Muscle of leg (tissue), 11 donors: ENCODE results near the gene RPS28. TPM values are rescaled to one million over a fixed set of nuclear protein-coding genes. Genes with fewer than 3 reads are reported as not detected.
"Not testable (repeated sequence)": the region's sequence is repeated elsewhere in the genome, so short reads cannot be mapped to it uniquely, and the experiment has no call there.

Experiments
- DNase-seq: peaks from one replicate; pipeline ENCODE4 v3.0.0; 2013
- H3K27ac ChIP-seq: one replicate; pipeline ENCODE4 v1.5.1; 2013; ENCODE audit warnings: mild to moderate bottlenecking, low read length, control low read depth
- H3K27me3 ChIP-seq: one replicate; pipeline ENCODE4 v1.6.1; 2013; ENCODE audit warnings: low read length; ENCODE audit not compliant: control insufficient read depth, insufficient read depth
- H3K36me3 ChIP-seq: one replicate; pipeline ENCODE4 v1.6.1; 2013; ENCODE audit warnings: low read length; ENCODE audit not compliant: control insufficient read depth, insufficient read depth
- H3K4me1 ChIP-seq: one replicate; pipeline ENCODE4 v1.6.1; 2013; ENCODE audit warnings: low read length; ENCODE audit not compliant: control insufficient read depth, insufficient read depth
- H3K4me3 ChIP-seq: one replicate; pipeline ENCODE4 v1.5.1; 2013; ENCODE audit warnings: low read length, control low read depth
- H3K9me3 ChIP-seq: replicated peaks from 2 replicates; pipeline ENCODE4 v1.6.1; 2013; ENCODE audit warnings: low read depth, low read length; ENCODE audit not compliant: control insufficient read depth
- WGBS: methylation state at CpG from one replicate; pipeline ENCODE4 v1.1.5; 2013; ENCODE audit warnings: missing lambda C conversion rate; ENCODE audit not compliant: insufficient coverage; 5-methylcytosine and 5-hydroxymethylcytosine counted together
- polyA plus RNA-seq, 8 donors: library from polyadenylated mRNA; unstranded; fragments of 120-200 nt; gene quantifications; one replicate each; pipeline versions ENCODE4 v1.2.1 to v1.2.3, GENCODE V29; 2013; ENCODE audit warnings: inconsistent platforms in 1 of 8, low replicate concordance in 1 of 8; ENCODE audit not compliant: insufficient read length in 8 of 8, insufficient read depth in 1 of 8
- total RNA-seq: library from RNA; stranded (reverse); fragments of 120-200 nt; gene quantifications from one replicate; pipeline ENCODE4 v1.2.4, GENCODE V29; 2013

Gene RPS28
- total and polyA plus RNA-seq, 9 donors: 640 to 1,487 (median 712) TPM

DNA sequence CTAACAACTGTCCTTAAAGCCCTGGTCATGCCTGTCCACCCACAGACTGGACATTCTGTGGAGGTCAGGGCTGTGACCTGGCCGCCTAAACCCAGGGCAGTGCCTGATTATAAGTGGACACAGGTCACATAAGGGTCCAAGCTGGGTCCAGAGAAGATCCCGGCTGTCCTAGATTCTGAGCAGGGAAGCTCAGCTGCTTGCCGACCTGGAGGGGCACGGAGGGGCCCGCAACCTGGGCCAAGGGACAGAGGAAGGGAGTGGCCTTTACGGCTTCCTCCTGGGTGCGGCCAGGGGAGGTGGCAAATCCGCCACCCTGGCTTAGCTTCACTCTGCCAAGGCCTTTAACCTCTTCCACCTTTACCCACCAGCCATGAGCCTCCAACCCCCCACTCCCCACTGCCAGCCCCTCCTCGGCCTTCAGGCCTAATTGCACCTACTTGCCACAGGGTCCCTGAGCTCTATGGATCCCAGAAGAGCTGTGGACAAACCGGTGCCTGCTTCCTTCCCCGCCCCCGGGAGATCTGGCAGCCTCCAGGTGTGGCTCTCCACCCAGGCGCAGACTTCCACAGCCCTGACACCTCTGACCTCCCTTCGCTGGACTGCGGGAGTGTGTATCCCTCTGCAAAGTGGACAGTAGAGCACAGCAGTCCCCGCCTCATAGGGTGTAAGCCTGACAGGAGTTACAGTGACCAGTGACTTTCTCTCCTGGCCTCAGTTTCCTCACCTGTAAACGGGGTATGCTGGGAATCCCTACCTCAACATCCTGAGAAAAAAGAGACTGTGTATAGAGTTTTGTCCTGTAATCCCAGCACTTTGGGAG lies 14.9 kb upstream of the RPS28 start:
- Histone ChIP-seq H3K27me3 (peaks cover 3% of the 10 kb centered on the region), H3K4me1 (peaks cover 29% of the 10 kb centered on the region), H3K36me3 (peaks cover 28% of the 10 kb centered on the region), H3K4me3 (no peak overlapping the region), H3K27ac (no peak overlapping the region), H3K9me3 (no peaks in the 10 kb centered on the region)
- WGBS: 74% methylated on average over 8 of the region's 17 CpGs
- DNase-seq: no peak

GRCh38 chr19:8307400-8307964 lies 13.8 kb upstream of the RPS28 start:
- DNase-seq: no peak
- Histone ChIP-seq H3K27ac (no peak overlapping the region), H3K27me3 (peaks cover 3% of the 10 kb centered on the region), H3K9me3 (no peaks in the 10 kb centered on the region), H3K4me1 (peaks cover 38% of the 10 kb centered on the region), H3K4me3 (peak overlapping the region; percentile 51), H3K36me3 (peaks cover 34% of the 10 kb centered on the region)
- WGBS: 5% methylated on average over 17 of the region's 24 CpGs

- Histone ChIP-seq H3K4me3 (peak within 1 kb of the TSS; percentile 51), H3K36me3 (peaks cover 40% of the 10 kb centered on the region), H3K27ac (no peak within 1 kb of the TSS), H3K4me1 (peaks cover 38% of the 10 kb centered on the region), H3K27me3 (peaks cover 3% of the 10 kb centered on the region), H3K9me3 (no peaks in the 10 kb centered on the region)
- under 1% methylated on average over 52 of the region's 63 CpGs for WGBS
- DNase-seq: peak; percentile 96
These were observed 13.1 kb upstream of the RPS28 start, which contains the start of gene CD320 for GRCh38 chr19:8307965-8308866. TSS of gene CD320 (minus strand) at chr19:8308358. CDS start at chr19:8308290, 68 bp downstream.

GRCh38 chr19:8308891-8309291 lies 12.4 kb upstream of the RPS28 start:
- no peaks in the 10 kb centered on the region for H3K9me3 ChIP-seq
- no peak for DNase-seq
- H3K27me3 ChIP-seq: peaks cover 3% of the 10 kb centered on the region
- peak overlapping the region; percentile 51 for H3K4me3 ChIP-seq
- no peak overlapping the region for H3K27ac ChIP-seq
- peaks cover 47% of the 10 kb centered on the region for H3K36me3 ChIP-seq
- peaks cover 38% of the 10 kb centered on the region for H3K4me1 ChIP-seq
- 68% methylated on average over 10 of the region's 17 CpGs for WGBS

DNA sequence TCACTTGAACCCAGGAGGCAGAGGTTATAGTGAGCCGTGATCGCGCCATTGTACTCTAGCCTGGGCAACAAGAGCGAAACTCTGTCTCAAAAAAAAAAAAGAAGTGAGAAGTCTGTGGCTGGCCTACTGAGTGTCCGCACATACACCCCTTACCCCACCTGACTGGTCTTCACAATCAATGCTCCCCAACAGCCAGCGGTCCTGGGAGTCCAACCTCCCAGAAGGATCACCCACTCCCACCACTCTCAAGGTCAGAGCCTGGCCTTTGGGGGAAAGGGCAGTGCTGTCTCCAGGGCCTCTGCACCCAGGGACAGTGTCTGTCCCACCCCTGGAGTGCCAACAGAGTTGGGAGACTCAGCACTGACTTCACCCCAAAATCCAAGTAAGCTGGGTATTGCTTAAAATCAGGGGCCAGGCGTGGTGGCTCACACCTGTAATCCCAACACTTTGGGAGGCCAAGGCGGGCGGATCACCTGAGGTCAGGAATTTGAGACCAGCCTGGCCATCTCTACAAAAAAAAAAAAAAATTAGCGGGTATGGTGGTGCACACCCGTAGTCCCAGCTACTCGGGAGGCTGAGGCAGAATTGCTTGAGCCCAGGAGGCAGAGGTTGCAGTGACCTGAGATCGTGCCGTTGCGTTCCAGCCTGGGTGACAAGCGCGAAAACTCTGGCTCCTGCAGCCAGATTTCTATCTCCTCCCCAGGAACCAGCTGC lies 10.8 kb upstream of the RPS28 start:
- Histone ChIP-seq H3K9me3 (no peaks in the 10 kb centered on the region), H3K4me1 (peaks cover 38% of the 10 kb centered on the region), H3K36me3 (peaks cover 57% of the 10 kb centered on the region), H3K27ac (no peak overlapping the region), H3K27me3 (peaks cover 3% of the 10 kb centered on the region), H3K4me3 (no peak overlapping the region)
- no peak for DNase-seq
- WGBS: 93% methylated on average over 13 of the region's 17 CpGs

- no peak for DNase-seq
- WGBS: 87% methylated on average over 11 of the region's 16 CpGs
These were observed 9.6 kb upstream of the RPS28 start for GRCh38 chr19:8311461-8312260.

GRCh38 chr19:8314981-8315640 lies 6.2 kb upstream of the RPS28 start:
- WGBS: 98% methylated on average over 5 of the region's 11 CpGs
- peaks cover 65% of the 10 kb centered on the region for H3K36me3 ChIP-seq
- H3K4me1 ChIP-seq: peaks cover 16% of the 10 kb centered on the region
- not testable (repeated sequence) for H3K27me3 ChIP-seq, DNase-seq, H3K9me3 ChIP-seq, H3K27ac ChIP-seq, H3K4me3 ChIP-seq

More at GRCh38 chr19:8311461-8312260, 9.6 kb upstream of the RPS28 start:
- Histone ChIP-seq H3K27me3 (peaks cover 3% of the 10 kb centered on the region), H3K4me3 (no peak overlapping the region), H3K9me3 (no peaks in the 10 kb centered on the region), H3K27ac (peak overlapping the region; percentile 29), H3K4me1 (peaks cover 31% of the 10 kb centered on the region), H3K36me3 (peaks cover 65% of the 10 kb centered on the region)

- H3K27me3 ChIP-seq: no peaks in the 10 kb centered on the region
These were observed 4.8 kb upstream of the RPS28 start for GRCh38 chr19:8316351-8317125.

More at GRCh38 chr19:8316351-8317125, 4.8 kb upstream of the RPS28 start:
- Histone ChIP-seq H3K9me3 (no peaks in the 10 kb centered on the region), H3K4me3 (no peak overlapping the region), H3K27ac (no peak overlapping the region), H3K4me1 (peaks cover 19% of the 10 kb centered on the region), H3K36me3 (peaks cover 51% of the 10 kb centered on the region)
- no peak for DNase-seq
- WGBS: 83% methylated on average over 14 of the region's 14 CpGs
